ENCODE data around the gene CDH4.

The CDH4 gene

GRCh38 chr20:61705386-61706258 lies 453.6 kb downstream of the CDH4 start:
- DNase-seq: no peak

GRCh38 chr20:61706259-61706961 lies 454.3 kb downstream of the CDH4 start:
- no peak for DNase-seq

GRCh38 chr20:61708891-61709290 lies 456.8 kb downstream of the CDH4 start:
- no peak for DNase-seq

GRCh38 chr20:61710108-61710507 lies 458.0 kb downstream of the CDH4 start:
- DNase-seq: no peak

GRCh38 chr20:61712688-61713087 lies 460.6 kb downstream of the CDH4 start:
- no peak for DNase-seq

GRCh38 chr20:61718361-61719005 lies 466.4 kb downstream of the CDH4 start:
- DNase-seq: no peak

GRCh38 chr20:61719691-61720347 lies 467.8 kb downstream of the CDH4 start:
- peak; percentile 27 for DNase-seq

- no peak for DNase-seq
Observed at GRCh38 chr20:61720348-61720696, 468.3 kb downstream of the CDH4 start.

- DNase-seq: no peak
Observed at GRCh38 chr20:61722146-61722678, 470.2 kb downstream of the CDH4 start.

GRCh38 chr20:61723529-61724257 lies 471.6 kb downstream of the CDH4 start:
- DNase-seq: no peak

- no peak for DNase-seq
Observed at GRCh38 chr20:61724376-61724775, 472.3 kb downstream of the CDH4 start.

GRCh38 chr20:61725145-61725544 lies 473.1 kb downstream of the CDH4 start:
- no peak for DNase-seq

GRCh38 chr20:61725966-61726365 lies 473.9 kb downstream of the CDH4 start:
- DNase-seq: no peak

GRCh38 chr20:61726979-61727378 lies 474.9 kb downstream of the CDH4 start:
- DNase-seq: no peak

GRCh38 chr20:61727761-61728160 lies 475.7 kb downstream of the CDH4 start:
- no peak for DNase-seq

GRCh38 chr20:61728326-61728725 lies 476.3 kb downstream of the CDH4 start:
- no peak for DNase-seq

- no peak for DNase-seq
Observed at GRCh38 chr20:61728786-61729770, 477.0 kb downstream of the CDH4 start.

GRCh38 chr20:61730631-61731362 lies 478.7 kb downstream of the CDH4 start:
- DNase-seq: no peak

GRCh38 chr20:61731363-61732181 lies 479.5 kb downstream of the CDH4 start:
- DNase-seq: no peak

All from activated naive CD4-positive, alpha-beta T cell treated with Interleukin-2 at 50 U/mL for 16 hours (primary cell).